HG02623 (cell line): ENCODE results near the gene OR1L1.

Experiments
- ATAC-seq: cut with Tn5 transposase; IDR thresholded peaks from one replicate; pipeline ENCODE4 v1.9.1; 2021; ENCODE audit warnings: moderate library complexity; ENCODE audit not compliant: unreplicated experiment

OR1L1 gene

GRCh38 chr9:122661416-122661815 lies at the start of gene OR1L1:
Gene OR1L1 (plus strand): TSS chr9:122661716. CDS start chr9:122661716, 0 bp downstream.
- no peak for ATAC-seq

- no peak for ATAC-seq
Measured at GRCh38 chr9:122614362-122614761, 47.2 kb upstream of the OR1L1 start, which contains the start of gene OR1Q1. Gene OR1Q1 (plus strand): TSS chr9:122614738. CDS start chr9:122614738, 0 bp downstream.

GRCh38 chr9:122619996-122620395 lies 41.5 kb upstream of the OR1L1 start:
- no peak for ATAC-seq

- ATAC-seq, result no peak
Measured at GRCh38 chr9:122642226-122642625, 19.3 kb upstream of the OR1L1 start.

GRCh38 chr9:122656378-122656777 lies 5.1 kb upstream of the OR1L1 start:
- ATAC-seq, result no peak

GRCh38 chr9:122657527-122657926 lies 4.0 kb upstream of the OR1L1 start, which contains the start of gene OR1B1:
Gene OR1B1 (minus strand): TSS chr9:122657627.
- no peak for ATAC-seq

- ATAC-seq, result no peak
Measured at GRCh38 chr9:122672481-122672880, 11.0 kb downstream of the OR1L1 start.

GRCh38 chr9:122684851-122685250 lies 23.3 kb downstream of the OR1L1 start:
- ATAC-seq, result no peak

- ATAC-seq, result no peak
Measured at GRCh38 chr9:122695696-122696095, 34.2 kb downstream of the OR1L1 start.
